GM23248 (cell line): ENCODE data around the gene THUMPD3.

ENCODE experiments used
- EZH2 ChIP-seq: fragments of 200-600 bp; sonication (generic); IDR thresholded peaks from 2 replicates; pipeline ENCODE4 v1.6.1; 2018; ENCODE audit warnings: antibody characterized with exemption, mild to moderate bottlenecking; ENCODE audit not compliant: insufficient read depth, poor library complexity, severe bottlenecking
- EZH2phosphoT487 ChIP-seq: fragments of 200-600 bp; sonication (generic); IDR thresholded peaks from 2 replicates; pipeline ENCODE4 v1.6.1; 2018; ENCODE audit warnings: antibody characterized with exemption, moderate library complexity, mild to moderate bottlenecking, low read depth; ENCODE audit not compliant: insufficient read depth

GRCh38 chr3:9314796-9315195 is 48.1 kb upstream of the THUMPD3 start:
- TF ChIP-seq EZH2 (no peak), EZH2phosphoT487 (no peak)
